Measurements from ENCODE around the gene NIPA2. TPM values are rescaled to one million over a fixed set of nuclear protein-coding genes. Genes with fewer than 3 reads are reported as not detected.

Gene NIPA2
- total RNA-seq, 1 donor, result 69.1 TPM

DNA sequence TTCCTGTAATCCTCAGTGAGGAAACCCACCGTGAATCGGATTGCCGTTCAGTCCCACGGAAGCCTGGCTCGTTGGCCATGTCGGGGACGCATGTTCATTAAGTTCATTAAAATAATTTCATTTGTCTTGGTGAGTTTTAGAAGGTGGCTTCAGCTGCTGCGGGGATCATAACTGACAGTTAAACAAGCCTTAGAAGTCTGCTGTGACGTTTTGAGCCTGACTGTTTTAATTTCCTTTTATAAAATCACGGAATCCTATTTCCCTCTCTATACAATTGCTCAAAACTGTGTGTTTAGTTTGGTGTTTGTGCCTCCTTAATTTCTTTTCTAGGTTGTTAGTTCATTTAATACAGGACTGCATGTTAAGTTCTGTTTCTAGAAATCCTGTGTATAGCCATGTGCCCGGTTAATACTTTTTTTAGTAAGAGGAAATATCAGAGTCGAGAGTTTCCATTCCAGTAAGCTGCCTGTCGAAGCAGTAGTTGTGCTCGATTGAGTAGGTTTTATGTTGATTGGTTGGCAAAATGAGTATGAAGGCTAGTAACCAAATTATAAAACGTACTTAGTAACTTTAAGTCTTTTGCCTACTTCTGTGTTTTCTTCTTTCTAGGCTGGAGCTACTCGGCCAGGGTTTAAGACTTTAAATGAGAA lies 705 bp downstream of the NIPA2 start:
- peak overlapping the region; percentile 86 for H3K4me3 ChIP-seq (ENCODE audit: low read depth, low read length)
- no peak for DNase-seq (ENCODE audit: low read depth)
- TF ChIP-seq, protein P1, sequence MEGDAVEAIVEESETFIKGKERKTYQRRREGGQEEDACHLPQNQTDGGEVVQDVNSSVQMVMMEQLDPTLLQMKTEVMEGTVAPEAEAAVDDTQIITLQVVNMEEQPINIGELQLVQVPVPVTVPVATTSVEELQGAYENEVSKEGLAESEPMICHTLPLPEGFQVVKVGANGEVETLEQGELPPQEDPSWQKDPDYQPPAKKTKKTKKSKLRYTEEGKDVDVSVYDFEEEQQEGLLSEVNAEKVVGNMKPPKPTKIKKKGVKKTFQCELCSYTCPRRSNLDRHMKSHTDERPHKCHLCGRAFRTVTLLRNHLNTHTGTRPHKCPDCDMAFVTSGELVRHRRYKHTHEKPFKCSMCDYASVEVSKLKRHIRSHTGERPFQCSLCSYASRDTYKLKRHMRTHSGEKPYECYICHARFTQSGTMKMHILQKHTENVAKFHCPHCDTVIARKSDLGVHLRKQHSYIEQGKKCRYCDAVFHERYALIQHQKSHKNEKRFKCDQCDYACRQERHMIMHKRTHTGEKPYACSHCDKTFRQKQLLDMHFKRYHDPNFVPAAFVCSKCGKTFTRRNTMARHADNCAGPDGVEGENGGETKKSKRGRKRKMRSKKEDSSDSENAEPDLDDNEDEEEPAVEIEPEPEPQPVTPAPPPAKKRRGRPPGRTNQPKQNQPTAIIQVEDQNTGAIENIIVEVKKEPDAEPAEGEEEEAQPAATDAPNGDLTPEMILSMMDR (IDR thresholded peaks at IDR 0.05; ENCODE audit: insufficient read depth, low read depth, low read length), result no peak

DNA sequence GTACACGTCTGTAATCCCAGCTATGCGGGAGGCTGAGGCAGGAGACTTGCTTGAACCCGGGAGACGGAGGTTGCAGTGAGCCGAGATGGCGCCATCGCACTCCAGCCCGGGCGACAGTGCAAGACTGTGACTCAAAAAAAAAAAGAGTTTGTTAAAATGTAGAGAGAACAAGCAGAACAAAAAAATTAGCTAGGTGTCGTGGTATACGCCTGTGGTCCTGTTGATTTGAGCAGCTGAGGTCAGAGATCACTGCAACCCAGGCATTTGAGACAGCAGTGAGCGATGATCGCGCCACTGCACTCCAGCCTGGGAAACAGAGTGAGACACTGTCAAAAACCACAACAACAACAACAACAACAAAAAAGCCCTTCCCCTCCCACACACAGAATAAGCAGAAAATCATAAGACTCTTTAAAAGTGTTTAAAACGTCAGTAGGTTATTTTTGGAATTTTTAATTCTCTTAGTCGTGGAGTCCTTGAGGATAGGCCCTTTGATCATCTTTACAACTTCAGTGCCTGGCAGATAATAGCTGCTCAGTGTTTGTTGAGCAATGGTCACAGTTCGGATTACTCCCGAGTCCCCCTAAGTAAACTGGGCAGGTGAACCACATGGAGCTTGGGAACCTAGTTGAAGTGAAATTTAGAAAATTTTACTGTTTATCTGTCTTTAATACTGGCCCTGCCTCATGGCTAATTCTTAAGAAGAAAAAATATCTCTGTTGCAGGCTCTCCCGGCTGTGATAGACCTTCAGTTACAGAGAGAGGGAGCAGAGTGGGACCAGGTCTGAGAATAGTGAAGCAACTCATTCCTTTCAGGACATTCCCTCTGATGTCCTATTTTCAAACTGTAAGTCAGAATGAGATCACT lies 6.2 kb downstream of the NIPA2 start:
- DNase-seq (ENCODE audit: low read depth), result no peak
- TF ChIP-seq, protein P1 (IDR thresholded peaks at IDR 0.05; ENCODE audit: insufficient read depth, low read depth, low read length), result no peak

DNA sequence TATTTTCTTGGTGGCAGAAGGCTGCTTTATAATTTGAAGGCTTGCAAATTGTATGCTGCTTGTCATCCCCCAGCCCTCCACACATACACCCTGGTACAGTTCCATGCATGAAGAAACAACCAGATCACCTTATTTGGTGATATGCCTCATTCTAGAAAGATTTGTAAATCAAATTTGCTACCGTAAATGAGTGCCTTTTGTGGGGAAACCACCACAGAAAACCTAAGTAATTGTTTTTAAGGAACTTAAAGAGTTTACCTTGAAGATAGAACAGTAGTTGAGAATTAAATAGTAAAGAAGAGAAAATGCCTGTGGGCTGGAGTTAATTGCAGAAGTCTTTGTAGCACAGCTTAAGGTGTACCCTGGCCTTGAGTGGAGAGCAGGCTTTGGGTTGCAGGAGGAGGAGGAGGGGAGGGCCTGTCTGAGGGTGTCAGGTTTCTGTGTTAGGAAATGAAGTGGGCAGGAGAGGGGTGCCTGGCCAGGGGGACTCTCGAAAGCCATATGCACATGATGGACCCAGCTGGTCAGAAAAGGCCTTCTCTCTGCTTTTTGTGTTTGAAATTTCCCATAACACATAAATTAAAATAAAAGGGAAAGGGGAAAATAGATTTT lies 6.9 kb downstream of the NIPA2 start:
- no peak for DNase-seq (ENCODE audit: low read depth)
- H3K4me3 ChIP-seq (ENCODE audit: low read depth, low read length), result no peak overlapping the region
- TF ChIP-seq, protein P1 (IDR thresholded peaks at IDR 0.05; ENCODE audit: insufficient read depth, low read depth, low read length), result no peak

More for the DNA sequence above, 6.2 kb downstream of the NIPA2 start:
- no peak overlapping the region for H3K4me3 ChIP-seq (ENCODE audit: low read depth, low read length)

DNA sequence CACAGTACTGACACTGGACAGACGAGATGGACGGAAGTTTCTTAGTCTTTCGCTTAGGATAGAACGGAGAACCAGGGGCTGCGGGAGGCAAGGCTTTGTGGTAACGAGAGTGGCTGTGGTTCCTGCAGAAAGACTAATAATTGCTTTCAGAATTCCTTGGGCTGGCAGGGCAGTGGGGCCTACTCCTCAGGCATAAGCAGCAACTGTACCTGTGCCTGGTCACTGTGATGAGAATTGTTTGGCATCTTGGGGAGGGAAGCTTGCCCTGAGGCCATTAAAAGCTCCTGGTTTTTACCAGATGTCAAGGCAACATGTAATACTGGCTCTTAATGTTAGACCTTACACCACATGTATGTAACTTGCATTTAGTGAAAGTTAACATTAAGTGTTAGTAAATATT lies 7.6 kb downstream of the NIPA2 start:
- TF ChIP-seq, protein P1 (IDR thresholded peaks at IDR 0.05; ENCODE audit: insufficient read depth, low read depth, low read length), result no peak
- no peak overlapping the region for H3K4me3 ChIP-seq (ENCODE audit: low read depth, low read length)
- DNase-seq (ENCODE audit: low read depth), result no peak

DNA sequence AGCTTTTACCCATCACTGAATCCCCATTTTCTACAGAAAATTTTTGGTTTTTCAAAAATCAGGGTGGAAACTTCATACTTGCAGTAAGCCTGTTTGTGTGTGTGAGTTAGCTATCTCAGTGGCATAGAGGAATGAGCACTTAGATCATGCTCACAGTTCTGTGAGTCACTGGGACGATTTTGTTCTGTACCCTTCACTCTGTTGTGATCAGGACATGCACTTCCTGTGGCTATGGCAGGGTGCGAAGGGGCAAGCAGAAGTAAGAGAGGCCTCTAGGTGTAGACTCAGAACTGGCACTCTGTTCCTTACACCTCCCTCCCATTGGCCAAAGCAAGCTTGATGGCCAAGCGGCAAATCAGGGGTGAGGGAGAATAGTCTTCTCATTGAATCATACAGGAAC lies 11.6 kb downstream of the NIPA2 start:
- no peak for DNase-seq (ENCODE audit: low read depth)
- H3K4me3 ChIP-seq (ENCODE audit: low read depth, low read length), result no peak overlapping the region
- TF ChIP-seq, protein P1 (IDR thresholded peaks at IDR 0.05; ENCODE audit: insufficient read depth, low read depth, low read length), result no peak

- TF ChIP-seq, protein P1 (IDR thresholded peaks at IDR 0.05; ENCODE audit: insufficient read depth, low read depth, low read length), result no peak
- no peak for DNase-seq (ENCODE audit: low read depth)
Observed at GRCh38 chr15:22851513-22851912, 13.0 kb downstream of the NIPA2 start.

More at GRCh38 chr15:22851513-22851912, 13.0 kb downstream of the NIPA2 start:
- H3K4me3 ChIP-seq (ENCODE audit: low read depth, low read length), result no peak overlapping the region

All from fibroblast of villous mesenchyme (primary cell).